KMS-11 (cell line): Measurements from ENCODE around the gene RIPOR1.

Source experiments
- H2AFZ ChIP-seq: fragments of 200-600 bp; sonication (generic); 2 replicates; pipeline ENCODE4 v1.6.1; 2016; ENCODE audit warnings: antibody characterized with exemption, mixed run types, low read depth
- H3K27ac ChIP-seq: fragments of 200-600 bp; sonication (generic); 2 replicates; pipeline ENCODE4 v1.6.1; 2016; ENCODE audit warnings: mild to moderate bottlenecking, mixed run types
- H3K27me3 ChIP-seq: fragments of 200-600 bp; sonication (generic); 2 replicates; pipeline ENCODE4 v1.6.1; 2017; ENCODE audit warnings: mild to moderate bottlenecking, low read depth, mixed run types, moderate library complexity; ENCODE audit not compliant: insufficient read depth
- H3K36me3 ChIP-seq: fragments of 200-600 bp; sonication (generic); 2 replicates; pipeline ENCODE4 v1.6.1; 2017; ENCODE audit warnings: mild to moderate bottlenecking, mixed run types; ENCODE audit not compliant: insufficient read depth
- H3K4me1 ChIP-seq: fragments of 200-600 bp; sonication (generic); 2 replicates; pipeline ENCODE4 v1.6.1; 2016; ENCODE audit warnings: mild to moderate bottlenecking, low read depth, mixed run types; ENCODE audit not compliant: poor library complexity, severe bottlenecking
- H3K4me2 ChIP-seq: fragments of 200-600 bp; sonication (generic); 2 replicates; pipeline ENCODE4 v1.7.0; 2016; ENCODE audit warnings: mild to moderate bottlenecking, mixed run types
- H3K4me3 ChIP-seq: fragments of 200-600 bp; sonication (generic); IDR thresholded peaks from 2 replicates; pipeline ENCODE4 v1.6.1; 2017; ENCODE audit warnings: low read depth, low read length, mixed read lengths; ENCODE audit not compliant: insufficient read depth
- H3K79me2 ChIP-seq: fragments of 200-600 bp; sonication (generic); 2 replicates; pipeline ENCODE4 v1.6.1; 2016; ENCODE audit warnings: low read depth, mixed run types; ENCODE audit not compliant: insufficient read depth
- H3K9ac ChIP-seq: fragments of 200-600 bp; sonication (generic); 2 replicates; pipeline ENCODE4 v1.6.1; 2016; ENCODE audit warnings: mild to moderate bottlenecking, mixed run types
- H4K20me1 ChIP-seq: fragments of 200-600 bp; sonication (generic); 2 replicates; pipeline ENCODE4 v1.6.1; 2016; ENCODE audit warnings: mild to moderate bottlenecking, mixed run types; ENCODE audit not compliant: insufficient read depth
- CTCF ChIP-seq: fragments of 200-600 bp; sonication (generic); conservative IDR thresholded peaks from 2 replicates; pipeline ENCODE4 v1.6.1; 2017; ENCODE audit warnings: low read depth, mild to moderate bottlenecking, antibody characterized with exemption, low read length, moderate library complexity, mixed read lengths

RIPOR1 gene

GRCh38 chr16:67555795-67556212, 27.2 kb downstream of the RIPOR1 start:
- H3K36me3 ChIP-seq = no peaks in the 10 kb centered on the region
- H4K20me1 ChIP-seq = no peaks in the 10 kb centered on the region
- H3K4me3 ChIP-seq = no peak overlapping the region
- H3K4me1 ChIP-seq = peaks cover 8% of the 10 kb centered on the region
- H3K4me2 ChIP-seq = no peak overlapping the region
- H3K27ac ChIP-seq = no peak overlapping the region
- no peaks in the 10 kb centered on the region for H3K79me2 ChIP-seq
- no peak overlapping the region for H3K9ac ChIP-seq
- H3K27me3 ChIP-seq = no peaks in the 10 kb centered on the region
- no peak overlapping the region for H2AFZ ChIP-seq
- no peak for TF ChIP-seq CTCF

- no peak for TF ChIP-seq CTCF
- no peak overlapping the region for H2AFZ ChIP-seq
- H3K79me2 ChIP-seq = peaks cover 6% of the 10 kb centered on the region
- H3K36me3 ChIP-seq = no peaks in the 10 kb centered on the region
- no peak overlapping the region for H3K27ac ChIP-seq
- H3K4me3 ChIP-seq = no peak overlapping the region
- peaks cover 12% of the 10 kb centered on the region for H3K4me1 ChIP-seq
- H3K27me3 ChIP-seq = no peaks in the 10 kb centered on the region
- H4K20me1 ChIP-seq = no peaks in the 10 kb centered on the region
- H3K9ac ChIP-seq = no peak overlapping the region
- no peak overlapping the region for H3K4me2 ChIP-seq
Measured at GRCh38 chr16:67558859-67559258, 30.2 kb downstream of the RIPOR1 start.

GRCh38 chr16:67560827-67561342, 32.3 kb downstream of the RIPOR1 start:
- Histone ChIP-seq H3K4me1 (peaks cover 26% of the 10 kb centered on the region), H3K27ac (peak overlapping the region; percentile 99; the same call in 1 of the 2 replicates), H3K36me3 (no peaks in the 10 kb centered on the region), H2AFZ (peak overlapping the region; percentile 56; the same call in 1 of the 2 replicates), H3K4me2 (peak overlapping the region; percentile 88), H3K9ac (peak overlapping the region; percentile 98; the same call in 1 of the 2 replicates), H3K4me3 (no peak overlapping the region), H3K79me2 (peaks cover 26% of the 10 kb centered on the region), H4K20me1 (no peaks in the 10 kb centered on the region), H3K27me3 (no peaks in the 10 kb centered on the region)
- no peak for TF ChIP-seq CTCF

GRCh38 chr16:67561501-67561823, 32.8 kb downstream of the RIPOR1 start:
- Histone ChIP-seq H2AFZ (peak overlapping the region; percentile 56; the same call in 1 of the 2 replicates), H3K9ac (peak overlapping the region; percentile 98; the same call in 1 of the 2 replicates), H3K4me3 (no peak overlapping the region), H3K79me2 (peaks cover 32% of the 10 kb centered on the region), H3K27ac (peak overlapping the region; percentile 99), H3K4me1 (peaks cover 30% of the 10 kb centered on the region), H3K4me2 (peak overlapping the region; percentile 88), H4K20me1 (no peaks in the 10 kb centered on the region), H3K36me3 (no peaks in the 10 kb centered on the region), H3K27me3 (no peaks in the 10 kb centered on the region)
- no peak for TF ChIP-seq CTCF
